ENCODE data around the gene FAM20C.
"Not testable (repeated sequence)": the region's sequence is repeated elsewhere in the genome, so short reads cannot be mapped to it uniquely, and the experiment has no call there.

Gene FAM20C

GRCh38 chr7:174716-175115 lies 17.7 kb upstream of the FAM20C start:
- no peak for DNase-seq (ENCODE audit: low spot score)

GRCh38 chr7:175955-176354 lies 16.4 kb upstream of the FAM20C start:
- DNase-seq (ENCODE audit: low spot score) = no peak

GRCh38 chr7:176381-176780 lies 16.0 kb upstream of the FAM20C start:
- no peak for DNase-seq (ENCODE audit: low spot score)

- no peak for DNase-seq (ENCODE audit: low spot score)
Observed at GRCh38 chr7:176786-177459, 15.4 kb upstream of the FAM20C start.

GRCh38 chr7:178444-178843 lies 13.9 kb upstream of the FAM20C start:
- no peak for DNase-seq (ENCODE audit: low spot score)

- no peak for DNase-seq (ENCODE audit: low spot score)
Observed at GRCh38 chr7:179209-179681, 13.1 kb upstream of the FAM20C start.

GRCh38 chr7:179948-180694 lies 12.2 kb upstream of the FAM20C start:
- no peak for DNase-seq (ENCODE audit: low spot score)

- no peak for DNase-seq (ENCODE audit: low spot score)
Observed at GRCh38 chr7:181738-182137, 10.6 kb upstream of the FAM20C start.

- not testable (repeated sequence) for DNase-seq (ENCODE audit: low spot score)
Observed at GRCh38 chr7:182502-182901, 9.9 kb upstream of the FAM20C start.

GRCh38 chr7:183496-184292 lies 8.7 kb upstream of the FAM20C start:
- no peak for DNase-seq (ENCODE audit: low spot score)

- DNase-seq (ENCODE audit: low spot score) = no peak
Observed at GRCh38 chr7:184294-185264, 7.8 kb upstream of the FAM20C start.

- no peak for DNase-seq (ENCODE audit: low spot score)
Observed at GRCh38 chr7:186516-187113, 5.8 kb upstream of the FAM20C start.

- no peak for DNase-seq (ENCODE audit: low spot score)
Observed at GRCh38 chr7:187227-187927, 5.0 kb upstream of the FAM20C start.

GRCh38 chr7:188174-188573 lies 4.2 kb upstream of the FAM20C start:
- no peak for DNase-seq (ENCODE audit: low spot score)

GRCh38 chr7:188727-189500 lies 3.5 kb upstream of the FAM20C start:
- DNase-seq (ENCODE audit: low spot score) = no peak

- DNase-seq (ENCODE audit: low spot score) = no peak
Observed at GRCh38 chr7:189719-190118, 2.7 kb upstream of the FAM20C start.

GRCh38 chr7:190196-190595 lies 2.2 kb upstream of the FAM20C start:
- DNase-seq (ENCODE audit: low spot score) = no peak

GRCh38 chr7:191105-191980 lies 1.0 kb upstream of the FAM20C start:
- DNase-seq (ENCODE audit: low spot score) = no peak

Measured in CD4-positive, alpha-beta T cell treated with Interleukin-15 for 4 hours (primary cell).